Cardiac septum (tissue), 1 donor: Measurements from ENCODE around the gene UNC13A. TPM values are rescaled to one million over a fixed set of nuclear protein-coding genes. Genes with fewer than 3 reads are reported as not detected.
A peak's percentile ranks its signal among the peaks of the same experiment; 100 is the strongest.

Experiments used
- DNase-seq: peaks from one replicate; pipeline ENCODE4 v3.0.0-alpha.2; 2020; ENCODE audit warnings: low spot score
- intact Hi-C: fragments of 100-400 bp; cut with DNase I; formaldehyde crosslinking; loops from one replicate; pipeline ENCODE4 v1.14.0; 2022
- long read RNA-seq: library from polyadenylated mRNA; unstranded; transcript quantifications from one replicate; pipeline ENCODE4 v2.0.0, GENCODE V29; 2021
- total RNA-seq: library from RNA; stranded (reverse); fragmentation: NEBNext Ultra II Directional; extraction: Animal tissue kit (Norgen Biotek cat#: 25700); gene quantifications from one replicate; pipeline ENCODE4 v1.2.1, GENCODE V29; 2021
- donor health status: DM: no; HTN: no; CAD: no.

Gene UNC13A
- 0.30 TPM for total RNA-seq
- long read RNA-seq, partial matches to known transcripts: 0 of 1 reads
- long read RNA-seq, other reads (novel, unspliced or antisense): 1 of 1 reads

DNA sequence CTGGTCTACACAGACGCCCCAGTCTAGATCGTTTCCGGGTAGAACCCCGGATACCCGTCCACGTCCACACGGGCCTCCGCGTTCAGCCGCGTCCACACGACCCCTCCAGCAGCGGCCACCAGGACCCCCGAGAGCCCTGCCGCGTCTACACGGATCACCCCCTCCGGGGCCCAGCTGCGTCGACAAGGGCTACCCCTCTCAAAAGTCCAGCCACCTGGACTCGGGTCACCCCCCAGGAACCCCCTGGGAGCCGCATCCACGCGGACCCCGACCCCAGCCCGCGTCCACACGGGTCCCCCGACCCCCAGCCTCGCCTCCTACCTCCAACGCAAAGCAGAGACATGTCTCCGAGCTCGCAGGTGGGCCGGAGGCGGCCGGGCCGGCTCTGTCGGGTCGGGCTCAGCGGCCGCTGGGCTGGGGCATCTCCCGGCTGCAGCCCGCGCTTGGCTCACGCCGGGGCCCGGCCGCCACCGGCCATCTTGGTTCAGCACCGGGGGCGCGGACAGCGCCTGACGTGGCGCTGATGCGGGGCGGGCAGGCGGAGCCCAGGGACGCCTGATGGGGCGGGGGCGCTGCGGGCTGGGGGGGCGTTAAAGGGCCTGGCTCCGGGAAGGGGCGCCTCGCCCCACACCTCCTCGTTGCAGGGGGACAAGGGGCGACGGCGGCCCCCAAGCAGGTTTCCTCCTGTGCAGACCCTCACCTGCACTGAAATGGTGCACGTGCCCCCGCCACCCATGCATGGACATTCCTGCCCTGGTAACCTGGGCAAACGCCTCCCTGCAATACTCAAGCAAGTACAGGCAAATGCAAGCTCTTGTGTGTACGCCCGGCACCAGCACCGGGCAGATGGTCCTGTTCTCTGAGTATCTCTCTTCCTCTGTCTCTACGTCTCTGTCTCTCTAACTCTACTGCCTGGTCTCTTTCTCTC is at the start of gene UNC13A:
UNC13A (minus strand) TSS at position 498 of the 928 bp plus-strand sequence; CDS start at position 343, 155 bp downstream.
- intact Hi-C loops: no loop called here

DNA sequence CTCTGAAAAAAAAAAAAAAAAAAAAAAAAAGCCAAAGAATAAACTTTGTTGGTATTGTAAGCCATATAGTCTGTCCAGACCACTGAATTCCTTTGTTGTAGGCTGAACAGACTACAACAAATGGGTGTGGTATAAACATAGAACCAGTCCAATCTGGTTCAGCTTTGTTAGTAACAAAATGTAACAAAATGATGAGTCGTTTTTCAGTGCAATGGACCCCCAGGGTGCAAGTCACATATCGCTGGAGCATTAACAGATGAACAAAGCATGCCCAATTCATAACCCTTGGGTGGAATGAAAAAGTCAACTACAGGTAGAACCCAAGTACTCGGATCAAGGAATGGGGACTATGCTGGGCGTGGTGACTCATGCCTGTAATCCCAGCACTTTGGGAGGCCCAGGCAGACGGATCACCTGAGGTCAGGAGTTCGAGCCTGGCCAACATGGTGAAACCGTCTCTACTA is 49.6 kb upstream of the UNC13A start:
- intact Hi-C loops: no loop called here
- no peak for DNase-seq

More for the DNA sequence above, at the start of gene UNC13A:
- no peak for DNase-seq

DNA sequence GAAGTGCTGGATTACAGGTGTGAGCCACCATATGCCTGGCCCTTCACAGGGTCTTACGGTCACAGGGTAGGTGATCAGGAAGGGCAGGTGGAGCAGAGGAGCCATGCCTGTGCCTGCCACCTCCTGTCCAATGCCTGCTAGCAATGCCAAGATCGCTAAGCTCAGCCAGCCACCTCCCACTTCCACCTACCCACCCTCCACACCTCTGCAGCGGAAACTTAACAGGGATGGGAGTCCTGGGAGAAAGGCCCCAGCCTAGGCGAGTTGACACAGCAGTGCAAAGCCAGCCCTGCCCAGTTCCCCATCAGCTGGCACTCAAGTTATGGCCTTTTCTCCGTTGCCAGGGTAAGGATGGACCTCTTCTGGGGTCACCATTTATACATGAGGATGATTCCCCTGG is 47.3 kb upstream of the UNC13A start:
- intact Hi-C loops: no loop called here
- DNase-seq: no peak

DNA sequence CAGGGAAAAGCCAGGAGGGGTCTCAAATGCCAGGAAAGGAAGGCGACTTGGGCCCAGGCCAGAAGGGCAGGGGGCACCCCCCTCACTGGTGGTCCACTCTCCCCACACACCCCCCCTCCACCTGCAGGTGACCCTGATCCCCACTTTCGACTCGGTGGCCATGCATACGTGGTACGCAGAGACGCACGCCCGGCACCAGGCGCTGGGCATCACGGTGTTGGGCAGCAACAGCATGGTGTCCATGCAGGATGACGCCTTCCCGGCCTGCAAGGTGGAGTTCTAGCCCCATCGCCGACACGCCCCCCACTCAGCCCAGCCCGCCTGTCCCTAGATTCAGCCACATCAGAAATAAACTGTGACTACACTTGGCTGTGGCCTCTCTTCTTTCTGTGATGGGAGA is 46.0 kb upstream of the UNC13A start:
- intact Hi-C loops: no loop called here
- DNase-seq: no peak

DNA sequence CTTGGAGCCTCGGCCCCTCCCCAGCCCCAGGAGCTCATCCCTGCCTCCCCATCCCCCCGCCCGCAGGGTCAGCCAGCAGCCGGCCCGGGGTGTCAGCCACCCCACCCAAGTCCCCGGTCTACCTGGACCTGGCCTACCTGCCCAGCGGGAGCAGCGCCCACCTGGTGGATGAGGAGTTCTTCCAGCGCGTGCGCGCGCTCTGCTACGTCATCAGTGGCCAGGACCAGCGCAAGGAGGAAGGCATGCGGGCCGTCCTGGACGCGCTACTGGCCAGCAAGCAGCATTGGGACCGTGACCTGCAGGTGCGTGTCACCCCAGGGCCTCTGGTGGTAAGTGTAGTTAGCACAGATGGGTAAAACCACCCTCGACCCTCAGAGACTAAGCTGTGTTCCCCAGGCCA is 45.0 kb upstream of the UNC13A start:
- intact Hi-C loops: no loop called here
- DNase-seq: no peak

DNA sequence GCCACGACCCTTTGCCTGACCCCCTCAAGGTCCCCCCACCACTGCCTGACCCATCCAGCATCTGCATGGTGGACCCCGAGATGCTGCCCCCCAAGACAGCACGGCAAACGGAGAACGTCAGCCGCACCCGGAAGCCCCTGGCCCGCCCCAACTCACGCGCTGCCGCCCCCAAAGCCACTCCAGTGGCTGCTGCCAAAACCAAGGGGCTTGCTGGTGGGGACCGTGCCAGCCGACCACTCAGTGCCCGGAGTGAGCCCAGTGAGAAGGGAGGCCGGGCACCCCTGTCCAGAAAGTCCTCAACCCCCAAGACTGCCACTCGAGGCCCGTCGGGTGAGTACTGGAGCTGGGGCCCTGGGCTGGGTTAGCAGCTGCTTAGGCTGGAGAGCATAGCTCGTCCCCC is 39.7 kb upstream of the UNC13A start:
- no peak for DNase-seq
- intact Hi-C loops: no loop called here

DNA sequence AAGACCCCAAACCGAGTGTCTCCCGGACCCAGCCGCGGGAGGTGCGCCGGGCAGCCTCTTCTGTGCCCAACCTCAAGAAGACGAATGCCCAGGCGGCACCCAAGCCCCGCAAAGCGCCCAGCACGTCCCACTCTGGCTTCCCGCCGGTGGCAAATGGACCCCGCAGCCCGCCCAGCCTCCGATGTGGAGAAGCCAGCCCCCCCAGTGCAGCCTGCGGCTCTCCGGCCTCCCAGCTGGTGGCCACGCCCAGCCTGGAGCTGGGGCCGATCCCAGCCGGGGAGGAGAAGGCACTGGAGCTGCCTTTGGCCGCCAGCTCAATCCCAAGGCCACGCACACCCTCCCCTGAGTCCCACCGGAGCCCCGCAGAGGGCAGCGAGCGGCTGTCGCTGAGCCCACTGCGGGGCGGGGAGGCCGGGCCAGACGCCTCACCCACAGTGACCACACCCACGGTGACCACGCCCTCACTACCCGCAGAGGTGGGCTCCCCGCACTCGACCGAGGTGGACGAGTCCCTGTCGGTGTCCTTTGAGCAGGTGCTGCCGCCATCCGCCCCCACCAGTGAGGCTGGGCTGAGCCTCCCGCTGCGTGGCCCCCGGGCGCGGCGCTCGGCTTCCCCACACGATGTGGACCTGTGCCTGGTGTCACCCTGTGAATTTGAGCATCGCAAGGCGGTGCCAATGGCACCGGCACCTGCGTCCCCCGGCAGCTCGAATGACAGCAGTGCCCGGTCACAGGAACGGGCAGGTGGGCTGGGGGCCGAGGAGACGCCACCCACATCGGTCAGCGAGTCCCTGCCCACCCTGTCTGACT is 39.0 kb upstream of the UNC13A start:
- intact Hi-C loops: no loop called here
- DNase-seq: no peak

DNA sequence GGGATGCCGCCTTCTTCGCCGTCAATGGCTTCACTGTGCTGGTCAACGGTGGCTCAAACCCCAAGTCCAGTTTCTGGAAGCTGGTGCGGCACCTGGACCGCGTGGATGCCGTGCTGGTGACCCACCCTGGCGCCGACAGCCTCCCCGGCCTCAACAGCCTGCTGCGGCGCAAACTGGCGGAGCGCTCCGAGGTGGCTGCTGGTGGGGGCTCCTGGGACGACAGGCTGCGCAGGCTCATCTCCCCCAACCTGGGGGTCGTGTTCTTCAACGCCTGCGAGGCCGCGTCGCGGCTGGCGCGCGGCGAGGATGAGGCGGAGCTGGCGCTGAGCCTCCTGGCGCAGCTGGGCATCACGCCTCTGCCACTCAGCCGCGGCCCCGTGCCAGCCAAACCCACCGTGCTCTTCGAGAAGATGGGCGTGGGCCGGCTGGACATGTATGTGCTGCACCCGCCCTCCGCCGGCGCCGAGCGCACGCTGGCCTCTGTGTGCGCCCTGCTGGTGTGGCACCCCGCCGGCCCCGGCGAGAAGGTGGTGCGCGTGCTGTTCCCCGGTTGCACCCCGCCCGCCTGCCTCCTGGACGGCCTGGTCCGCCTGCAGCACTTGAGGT is 38.1 kb upstream of the UNC13A start:
- DNase-seq: no peak
- intact Hi-C loops: no loop called here

DNA sequence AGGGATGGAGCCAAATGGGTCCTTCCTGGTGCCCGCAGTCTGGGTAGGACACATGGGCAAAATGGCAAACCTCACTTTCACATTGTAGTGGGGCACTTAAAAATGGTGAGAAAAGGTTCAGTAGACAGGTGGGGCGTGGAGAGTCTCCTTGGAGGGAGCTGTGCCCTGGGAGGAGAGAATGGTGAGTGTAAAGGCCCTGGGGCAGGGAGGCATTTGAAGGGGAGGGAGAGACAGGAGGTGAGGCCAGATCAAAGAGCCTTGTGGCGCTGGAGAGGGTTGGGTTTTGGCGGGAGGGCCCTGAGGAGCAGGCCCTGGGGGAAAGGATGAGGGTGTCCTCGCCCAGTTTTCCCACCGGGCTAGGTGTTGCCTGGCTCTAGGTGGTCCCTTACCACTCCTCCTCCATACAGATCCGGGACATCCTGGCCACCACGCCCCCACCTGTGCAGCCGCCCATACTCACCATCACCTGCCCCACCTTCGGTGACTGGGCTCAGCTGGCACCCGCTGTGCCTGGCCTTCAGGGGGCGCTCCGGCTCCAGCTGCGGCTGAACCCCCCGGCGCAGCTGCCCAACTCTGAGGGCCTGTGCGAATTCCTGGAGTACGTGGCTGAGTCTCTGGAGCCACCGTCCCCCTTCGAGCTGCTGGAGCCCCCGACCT is 37.4 kb upstream of the UNC13A start:
- intact Hi-C loops: no loop called here
- no peak for DNase-seq

DNA sequence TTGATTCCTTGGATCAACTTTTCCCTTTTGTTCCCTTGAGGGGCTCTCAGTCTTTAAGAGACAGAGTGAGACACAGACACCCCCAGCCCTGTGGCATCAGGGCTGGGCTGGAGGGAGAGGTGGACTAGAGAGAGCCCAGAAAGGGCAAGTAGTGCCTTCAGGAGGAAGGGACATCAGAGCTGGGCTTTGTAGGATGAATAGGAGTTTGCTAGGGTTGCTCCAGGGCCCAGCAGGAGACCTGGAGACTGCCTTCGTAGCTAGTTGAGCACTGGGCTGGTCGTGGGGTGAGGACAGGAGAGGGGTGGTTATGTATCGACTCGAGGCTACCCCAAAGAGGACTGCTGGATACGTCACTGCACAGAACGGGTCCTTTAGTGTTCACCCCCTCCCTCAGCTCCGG is 36.5 kb upstream of the UNC13A start:
- DNase-seq: no peak
- intact Hi-C loops: no loop called here

DNA sequence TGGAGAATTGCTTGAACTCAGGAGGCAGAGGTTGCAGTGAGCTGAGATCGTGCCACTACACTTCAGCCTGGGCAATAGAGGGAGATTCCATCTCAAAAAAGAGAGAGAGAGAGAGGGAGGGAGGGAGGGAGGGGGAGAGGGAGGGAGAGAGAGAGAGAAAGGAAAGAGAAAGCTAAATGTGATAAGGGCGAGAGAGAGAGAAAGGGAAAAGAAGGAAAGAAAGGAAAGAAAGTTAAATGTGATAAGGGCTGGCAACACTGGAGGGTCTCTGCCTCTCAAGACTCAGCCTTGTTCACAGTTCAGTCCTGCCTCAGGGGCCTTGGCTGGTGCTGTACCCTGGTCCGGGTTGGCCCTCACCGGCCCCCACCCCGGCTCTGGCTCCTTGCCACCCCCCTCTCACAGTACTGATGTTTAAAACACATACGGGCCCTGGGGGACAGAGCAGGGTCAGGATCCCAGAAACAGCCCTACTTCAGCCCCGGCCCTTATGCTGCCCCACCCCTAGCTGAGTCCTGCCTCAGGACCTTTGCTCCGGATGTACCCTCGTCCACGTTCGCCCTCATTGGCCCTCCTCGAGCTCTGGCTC is 34.6 kb upstream of the UNC13A start:
- intact Hi-C loops: no loop called here
- no peak for DNase-seq

DNA sequence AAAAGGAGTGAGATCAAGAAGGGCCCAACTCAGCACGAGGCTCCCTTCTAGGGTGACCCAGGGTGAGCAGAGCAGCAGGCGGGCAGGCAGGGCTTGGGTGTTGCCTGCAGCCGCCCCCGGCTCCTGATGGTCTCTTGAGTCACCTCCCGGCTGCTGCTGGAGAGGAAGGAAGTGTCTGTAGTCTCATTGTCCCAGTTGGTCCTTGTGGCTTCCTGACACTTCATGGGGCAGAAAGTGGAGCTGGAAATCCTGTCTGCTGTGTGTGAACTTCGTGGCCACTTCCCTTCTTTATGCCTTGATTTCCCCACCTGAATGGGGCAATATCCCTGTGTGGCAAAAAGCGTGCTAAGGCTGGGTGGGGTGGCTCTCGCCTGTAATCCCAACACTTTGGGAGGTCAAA is 33.7 kb upstream of the UNC13A start:
- DNase-seq: peak; percentile 82
- intact Hi-C loops: no loop called here

DNA sequence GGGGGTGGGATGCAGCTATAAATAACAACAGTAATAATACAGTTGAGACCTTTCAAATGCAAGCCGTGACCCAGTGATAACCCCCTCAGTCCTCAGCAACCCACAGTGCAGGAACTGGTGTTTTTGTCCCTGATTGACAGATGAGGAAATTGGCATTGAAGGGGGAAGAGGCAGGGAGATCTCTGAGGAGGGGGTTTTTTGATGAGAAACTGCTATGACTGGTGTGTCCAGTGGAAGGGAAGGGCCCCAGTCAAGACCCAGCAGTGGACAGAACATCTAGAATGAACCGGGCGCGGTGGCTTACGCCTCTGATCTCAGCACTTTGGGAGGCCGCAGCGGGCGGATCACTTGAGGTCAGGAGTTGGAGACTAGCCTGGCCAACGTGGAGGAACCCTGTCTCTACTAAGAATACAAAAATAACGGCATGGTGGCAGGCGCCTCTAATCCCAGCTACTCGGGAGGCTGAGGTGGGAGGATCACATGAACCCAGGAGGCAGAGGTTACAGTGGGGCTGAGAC is 33.0 kb upstream of the UNC13A start:
- intact Hi-C loops: no loop called here

DNA sequence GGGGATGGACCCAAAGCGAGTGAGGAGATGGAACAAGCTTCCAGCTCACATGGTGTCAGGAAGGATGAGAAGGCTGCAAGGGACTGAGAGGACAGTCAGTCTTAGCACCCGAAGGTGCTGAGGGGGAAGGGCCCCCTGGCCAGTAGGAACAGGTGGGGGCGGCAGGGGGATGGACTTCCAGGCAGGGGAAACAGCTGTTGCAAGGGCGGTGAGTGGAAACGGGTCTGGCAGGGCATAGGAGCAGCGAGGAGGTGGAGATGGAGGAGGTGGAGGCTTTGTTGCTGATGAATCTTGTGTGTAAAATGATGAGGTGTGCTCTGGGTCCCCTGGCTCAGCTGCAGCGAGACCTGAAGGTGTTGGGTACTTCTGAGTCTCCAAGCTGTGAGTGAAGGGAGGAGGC is 32.3 kb upstream of the UNC13A start:
- no peak for DNase-seq
- intact Hi-C loops: no loop called here

More for the DNA sequence above, 33.0 kb upstream of the UNC13A start:
- no peak for DNase-seq

DNA sequence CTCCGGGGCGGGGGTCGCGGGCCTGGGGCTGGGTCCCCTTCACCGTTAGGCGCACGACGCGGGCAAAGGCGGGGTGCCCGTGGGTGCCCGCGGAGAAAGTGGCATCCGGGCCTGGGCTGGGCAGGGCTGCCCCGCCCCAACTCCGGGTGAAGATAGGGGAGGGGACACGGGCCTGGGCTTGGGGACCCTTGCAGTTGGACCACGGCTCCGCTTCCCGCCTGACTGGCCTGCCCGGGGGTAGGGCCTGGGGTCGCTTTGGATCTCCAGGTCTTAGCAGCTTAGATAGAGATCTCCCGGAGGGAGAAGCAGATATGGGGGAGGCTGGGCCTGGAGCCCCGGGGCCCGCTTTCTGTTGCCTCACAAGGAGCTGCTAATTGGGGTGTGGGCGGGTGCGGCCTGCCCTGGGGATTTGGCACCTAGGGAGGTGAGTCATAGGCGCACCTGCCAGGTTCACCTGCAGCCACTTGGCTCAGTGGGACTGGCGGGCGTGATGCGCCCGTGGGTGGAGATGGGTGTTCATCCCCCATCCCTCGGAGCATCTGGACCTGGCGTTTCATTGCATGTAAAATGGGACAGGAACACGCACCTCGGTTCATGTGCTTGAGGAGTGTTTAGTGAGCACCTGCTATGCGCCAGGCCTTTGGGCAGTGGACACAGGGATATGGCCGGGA is 31.7 kb upstream of the UNC13A start:
- DNase-seq: no peak
- intact Hi-C loops: no loop called here

DNA sequence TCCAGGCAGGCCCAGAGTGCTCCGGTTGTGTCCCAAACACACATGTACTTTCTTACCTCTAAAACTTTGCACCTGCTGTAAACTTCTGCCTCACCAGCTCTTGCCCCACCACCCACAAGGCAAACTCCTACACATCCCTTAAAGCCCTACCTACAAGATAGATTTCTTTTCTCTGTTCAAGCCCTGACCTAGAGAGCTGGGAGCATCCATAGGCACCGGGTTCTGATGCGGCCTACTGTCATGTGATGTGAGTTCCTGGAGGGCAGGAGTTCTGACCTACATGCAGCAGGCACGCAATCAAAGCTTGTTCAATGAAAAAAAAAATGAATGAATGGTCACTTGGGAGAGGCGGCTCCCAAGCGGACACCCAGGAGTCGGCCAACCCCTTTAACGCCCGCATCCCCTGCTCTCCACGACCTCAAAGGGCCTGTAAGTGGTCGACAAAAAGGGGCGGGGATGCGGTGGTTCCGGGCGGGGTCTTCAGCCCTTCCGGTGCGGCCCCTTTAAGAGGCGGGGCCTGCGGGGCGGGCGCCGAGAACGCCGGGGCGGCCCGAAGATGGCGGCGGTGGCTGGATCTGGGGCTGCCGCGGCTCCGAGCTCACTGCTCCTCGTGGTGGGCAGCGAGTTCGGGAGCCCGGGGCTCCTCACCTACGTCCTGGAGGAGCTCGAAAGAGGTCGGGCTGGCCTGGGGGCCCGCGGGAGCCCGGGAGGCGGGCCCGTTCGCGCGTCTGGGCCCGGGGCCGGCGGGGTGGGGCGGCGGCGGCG is 31.0 kb upstream of the UNC13A start, which contains the start of gene MAP1S:
MAP1S (plus strand) TSS at position 534 of the 765 bp plus-strand sequence; CDS start at position 557, 23 bp downstream.
- intact Hi-C loops: no loop called here
- peak; percentile 84 for DNase-seq

DNA sequence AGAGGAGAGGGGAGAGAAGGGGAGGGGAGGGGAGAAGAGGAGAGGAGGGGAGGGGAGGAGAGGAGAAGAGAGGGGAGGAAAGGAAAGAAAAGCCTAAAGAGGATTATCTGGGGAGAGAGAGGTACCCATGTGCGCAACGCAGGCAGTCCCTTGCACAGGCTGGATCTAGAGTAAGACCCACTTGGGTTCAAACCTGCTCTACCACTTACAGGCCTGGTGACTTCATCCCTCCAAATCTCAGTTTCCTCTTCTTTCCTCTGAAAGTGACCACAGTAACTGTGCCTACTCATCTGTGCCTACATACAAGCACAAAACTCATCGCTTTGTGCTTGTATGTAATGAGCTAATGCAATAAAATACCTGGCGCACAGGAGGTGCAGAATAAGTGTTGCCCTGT is 30.4 kb upstream of the UNC13A start:
- intact Hi-C loops: no loop called here
- no peak for DNase-seq
